GM19463 (cell line): ENCODE results near the gene SARM1.

ENCODE experiments used
- ATAC-seq: cut with Tn5 transposase; IDR thresholded peaks from one replicate; pipeline ENCODE4 v1.9.1; 2021; ENCODE audit warnings: mild to moderate bottlenecking, moderate library complexity; ENCODE audit not compliant: unreplicated experiment

Gene SARM1

DNA sequence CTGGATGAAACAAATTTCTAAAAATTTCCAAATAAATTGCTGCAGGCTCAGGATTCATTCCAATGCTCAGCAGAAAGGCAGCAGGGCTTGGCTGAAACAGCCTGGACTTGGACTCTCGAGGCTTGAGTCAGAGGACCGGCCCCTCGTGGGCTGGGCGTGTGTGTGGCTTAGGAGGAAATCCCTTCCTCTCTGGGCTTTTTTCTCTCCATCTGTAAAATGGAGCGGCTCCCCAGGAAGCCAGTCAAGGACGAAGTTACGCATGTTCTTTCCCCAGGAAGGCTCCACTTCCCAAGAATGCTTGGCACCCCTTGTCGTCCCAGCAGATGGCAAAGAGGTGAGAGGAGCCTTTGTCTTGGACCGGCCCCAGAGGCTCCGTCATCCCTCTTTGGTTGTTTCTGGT, 21.0 kb downstream of the SARM1 start:
- no peak for ATAC-seq

DNA sequence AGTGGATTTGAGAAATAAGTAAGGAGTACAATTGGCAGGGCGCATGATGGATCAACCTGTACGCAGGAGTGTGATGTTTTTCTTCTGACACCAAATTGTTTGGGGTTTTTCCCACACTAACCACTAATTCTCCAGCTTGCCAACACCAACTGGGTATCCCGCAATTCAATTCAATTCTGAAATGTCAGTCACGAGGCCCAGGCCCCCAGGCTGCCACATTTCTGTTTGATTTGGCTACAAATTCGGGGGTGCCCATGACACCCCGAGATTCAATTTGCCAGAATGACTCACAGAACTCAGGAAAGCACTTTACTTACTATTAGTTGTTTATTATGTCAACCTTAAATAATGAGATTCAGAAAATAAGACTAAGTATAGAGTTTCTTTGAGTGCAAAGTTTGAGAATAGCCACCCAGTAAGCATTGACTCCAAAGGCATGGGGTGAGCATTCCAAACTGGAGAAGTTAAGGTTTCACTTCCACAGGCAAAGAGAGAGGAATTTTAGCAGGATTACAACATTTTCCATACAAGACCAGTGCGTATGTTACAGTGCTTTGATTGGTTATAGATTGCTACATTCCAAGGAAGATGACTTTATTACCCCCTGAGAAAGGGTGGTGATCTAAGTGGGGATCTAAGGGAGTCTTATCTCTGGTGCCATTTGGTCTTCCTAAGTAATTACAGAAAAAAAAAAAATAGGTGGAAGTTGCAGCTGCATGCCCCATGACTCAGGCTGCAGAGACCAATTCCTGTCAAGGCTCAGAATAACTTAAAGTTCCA, 23.0 kb downstream of the SARM1 start:
- no peak for ATAC-seq

DNA sequence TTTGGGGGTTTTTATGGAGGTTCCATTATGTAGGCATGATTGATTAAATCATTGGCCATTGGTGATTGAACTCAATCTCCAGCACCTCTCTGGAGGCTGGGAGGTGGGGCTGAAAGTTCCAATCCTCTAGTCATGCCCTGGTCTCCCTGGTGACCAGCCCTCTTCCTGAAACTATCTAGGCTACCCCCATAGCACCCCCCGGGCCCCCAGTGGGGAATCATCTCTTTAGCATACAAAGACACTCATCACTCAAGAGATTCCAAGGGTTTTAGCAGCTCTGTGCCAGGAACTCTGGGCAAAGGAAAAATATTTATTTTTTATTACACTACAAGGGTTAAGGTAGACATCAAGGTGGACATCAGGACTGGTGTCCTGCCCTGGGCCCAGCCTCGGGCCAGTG, 23.9 kb downstream of the SARM1 start:
- ATAC-seq = no peak

DNA sequence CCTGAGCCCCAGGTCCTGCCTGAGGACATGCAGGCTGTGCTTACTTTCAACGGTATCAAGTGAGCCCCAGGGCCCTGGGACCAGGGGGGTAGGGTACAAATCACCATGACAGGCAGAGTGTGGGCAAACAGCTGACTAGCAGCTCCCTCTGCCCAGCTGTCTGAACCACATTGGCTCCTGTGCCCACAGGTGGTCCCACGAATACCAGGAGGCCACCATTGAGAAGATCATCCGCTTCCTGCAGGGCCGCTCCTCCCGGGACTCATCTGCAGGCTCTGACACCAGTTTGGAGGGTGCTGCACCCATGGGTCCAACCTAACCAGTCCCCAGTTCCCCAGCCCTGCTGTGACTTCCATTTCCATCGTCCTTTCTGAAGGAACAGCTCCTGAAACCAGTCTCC, 24.5 kb downstream of the SARM1 start:
- ATAC-seq = no peak

DNA sequence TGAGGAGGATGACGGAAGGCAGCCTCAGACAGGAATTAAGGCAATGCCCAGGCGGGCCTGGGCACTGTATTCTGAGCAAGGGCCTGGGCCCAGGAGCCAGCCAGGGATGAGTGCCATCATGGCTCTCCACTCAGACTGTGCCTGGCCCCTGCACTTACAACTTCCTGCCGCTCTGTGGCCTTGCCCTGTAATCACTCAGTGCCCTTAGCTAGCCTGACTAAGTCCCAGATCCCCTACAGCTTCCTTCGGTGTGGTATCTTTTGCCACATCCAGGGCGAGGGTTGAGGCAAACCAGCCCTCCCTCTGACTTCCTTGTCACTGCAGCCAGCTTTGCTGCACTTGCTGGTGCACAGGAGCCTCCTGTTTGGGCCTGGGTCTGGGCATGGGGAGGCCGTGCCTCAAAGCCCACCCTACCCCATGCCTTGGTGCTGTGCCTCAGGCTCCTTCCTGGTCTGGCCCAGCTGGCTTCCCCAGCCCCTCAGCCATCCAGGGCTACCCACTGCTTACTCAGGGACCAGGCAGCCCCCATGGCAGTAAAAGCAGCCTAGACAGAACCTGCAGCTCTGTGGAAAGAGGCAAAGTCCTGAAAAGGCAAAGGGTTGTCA, 25.2 kb downstream of the SARM1 start:
- ATAC-seq = no peak

DNA sequence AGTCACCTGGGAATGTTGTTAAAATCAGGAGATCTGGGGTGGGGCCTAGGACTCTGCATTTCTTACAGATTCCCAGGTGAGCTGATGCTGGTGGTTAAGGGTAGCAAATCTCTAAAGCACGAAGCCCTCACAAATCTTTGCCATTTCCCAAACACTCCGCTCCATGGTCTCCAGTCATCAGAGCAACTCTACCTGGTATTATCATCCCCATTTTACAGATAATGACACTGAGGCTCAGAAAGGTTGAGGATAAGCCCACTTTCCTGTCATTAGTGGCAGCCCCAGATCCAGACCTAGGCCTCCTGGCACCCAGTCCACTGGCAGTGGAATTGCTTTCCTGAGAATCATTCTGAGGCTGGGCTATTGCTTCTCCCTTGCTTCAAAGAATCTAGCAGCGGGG, 25.8 kb downstream of the SARM1 start:
- no peak for ATAC-seq

DNA sequence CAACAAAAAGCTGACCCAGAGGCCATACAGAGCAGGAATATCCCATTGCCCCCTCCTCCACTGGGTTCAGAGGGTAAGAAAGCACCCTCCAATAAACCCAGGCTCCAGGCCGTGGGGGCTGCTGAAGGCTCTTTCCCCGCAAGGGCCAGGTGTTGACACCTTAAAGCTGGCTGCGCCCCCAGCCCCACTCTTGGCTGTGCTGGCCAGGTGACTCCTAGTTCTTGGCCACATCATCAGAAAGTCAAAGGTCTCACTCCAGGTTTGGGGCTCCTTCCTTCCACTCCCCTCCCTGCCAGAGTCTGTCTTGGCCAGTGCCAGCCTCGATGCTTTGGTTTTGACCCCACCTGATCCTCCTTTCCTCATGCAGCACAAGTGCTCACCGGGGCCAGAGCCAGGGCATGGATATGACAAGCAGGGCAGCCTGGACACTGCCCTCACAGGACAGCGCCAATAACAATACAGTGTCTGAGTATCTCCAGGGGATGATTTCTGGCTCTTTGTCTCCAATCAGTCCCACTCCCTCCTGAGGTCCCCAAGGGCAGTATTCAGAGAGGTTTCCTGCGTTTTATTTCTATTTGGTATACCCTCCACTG, 26.3 kb downstream of the SARM1 start:
- ATAC-seq = no peak

DNA sequence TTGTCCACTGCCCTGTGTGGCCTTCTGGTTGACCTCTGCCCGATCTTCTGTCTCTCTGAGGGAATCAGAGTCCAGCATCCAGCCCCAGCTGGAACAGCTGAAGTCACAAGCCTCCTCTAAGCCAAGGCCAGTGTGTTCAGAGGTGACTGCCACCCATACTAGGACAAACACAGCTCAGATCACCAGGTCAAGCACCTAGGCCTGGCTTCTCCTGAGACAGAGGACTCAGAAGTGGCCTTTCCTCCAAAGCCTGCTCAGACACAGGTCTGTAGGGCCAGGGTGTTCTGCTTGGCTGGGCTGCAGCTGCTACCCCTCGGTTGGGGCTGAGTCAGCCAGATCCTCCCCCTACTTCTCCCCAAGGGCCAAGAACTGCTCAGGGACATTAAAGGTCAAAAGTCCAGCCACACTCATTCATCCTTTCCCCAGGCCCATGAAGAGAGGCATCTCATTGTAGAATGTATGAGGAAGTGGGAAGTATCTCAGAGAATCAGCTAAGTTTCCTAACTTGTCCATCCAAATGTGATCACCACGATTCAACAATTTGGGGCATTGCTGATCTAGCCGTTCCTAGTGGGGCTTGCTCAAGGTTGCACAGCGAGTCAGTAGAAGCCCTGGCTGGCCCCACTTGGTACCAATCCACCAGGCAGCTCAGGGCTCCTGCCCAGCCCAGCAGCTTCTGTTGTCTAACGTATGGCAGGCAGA, 26.9 kb downstream of the SARM1 start:
- ATAC-seq = peak; percentile 72

DNA sequence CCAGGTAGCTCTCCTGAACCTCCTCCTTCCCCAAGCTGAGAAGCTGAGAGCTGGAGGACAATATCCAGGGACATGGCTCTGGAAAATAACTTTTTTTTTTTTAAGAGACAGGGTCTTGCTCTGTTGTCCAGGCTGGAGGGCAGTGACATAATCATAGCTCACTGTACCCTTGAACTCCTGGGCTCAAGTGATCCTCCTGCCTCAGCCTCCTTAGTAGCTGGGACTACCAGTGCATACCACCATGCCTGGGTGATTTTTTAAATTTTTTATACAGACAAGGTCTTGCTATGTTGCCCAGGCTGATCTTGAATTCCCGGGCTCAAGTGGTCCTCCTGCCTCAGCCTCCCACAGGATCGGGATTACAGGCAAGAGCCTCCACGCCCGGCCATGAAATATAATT, 28.3 kb downstream of the SARM1 start:
- no peak for ATAC-seq

DNA sequence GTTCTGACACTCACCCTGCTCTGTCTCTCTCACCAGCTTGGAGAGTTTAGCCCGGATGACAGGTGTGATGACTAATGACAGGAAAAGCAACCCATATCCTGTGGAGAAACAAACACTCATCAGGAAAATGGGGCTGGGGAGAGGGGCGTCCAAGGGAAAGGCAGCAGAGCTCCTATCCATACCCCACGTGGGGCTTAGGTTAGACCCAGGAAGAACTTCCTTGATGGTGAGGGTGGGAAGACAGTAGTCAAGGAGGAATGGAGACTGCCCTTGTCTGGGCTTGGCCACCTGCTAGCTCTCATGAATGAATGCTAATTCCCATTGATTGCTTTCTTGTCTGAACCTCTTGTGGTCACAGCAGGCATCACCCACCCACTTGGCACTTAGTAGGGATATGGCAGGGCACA, 30.7 kb downstream of the SARM1 start:
- ATAC-seq = no peak

DNA sequence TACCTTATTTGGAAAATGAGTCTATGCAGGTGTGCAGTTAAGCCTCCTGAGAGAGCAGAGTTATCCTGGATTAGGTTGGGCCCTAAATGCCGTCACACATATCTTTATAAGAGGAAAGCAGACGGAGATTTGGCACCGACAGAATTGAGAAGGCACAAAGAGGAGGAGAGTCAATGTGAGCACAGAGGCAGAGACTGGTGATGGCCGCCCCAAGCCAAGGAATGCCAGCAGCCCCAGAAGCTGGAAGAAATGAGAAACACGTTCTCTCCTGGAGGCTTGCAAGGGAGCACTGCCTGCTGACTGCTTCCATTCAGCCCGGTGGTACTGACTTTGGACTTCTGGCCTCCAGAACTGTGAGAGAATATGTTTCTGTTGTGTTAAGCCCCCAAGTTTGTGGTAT, 31.4 kb downstream of the SARM1 start:
- no peak for ATAC-seq

DNA sequence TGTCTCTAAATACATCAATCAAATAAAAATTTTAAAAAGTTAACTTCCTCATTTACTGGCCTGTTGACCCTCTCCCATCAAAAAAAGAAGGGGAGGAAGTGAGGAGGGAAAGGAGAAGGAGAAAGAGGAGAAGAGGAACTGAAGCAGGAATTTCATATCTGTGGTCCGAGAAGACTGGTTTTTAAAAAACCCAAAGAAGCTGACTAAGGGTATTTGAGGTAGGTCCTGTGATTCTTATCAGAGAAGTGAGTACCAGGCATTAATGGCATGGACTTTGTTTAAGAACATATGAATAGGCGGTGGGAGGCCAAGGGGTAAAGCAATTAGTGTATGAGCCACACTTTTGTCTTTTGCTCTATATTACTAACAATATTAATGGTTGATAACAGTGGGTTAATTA, 32.5 kb downstream of the SARM1 start:
- no peak for ATAC-seq

DNA sequence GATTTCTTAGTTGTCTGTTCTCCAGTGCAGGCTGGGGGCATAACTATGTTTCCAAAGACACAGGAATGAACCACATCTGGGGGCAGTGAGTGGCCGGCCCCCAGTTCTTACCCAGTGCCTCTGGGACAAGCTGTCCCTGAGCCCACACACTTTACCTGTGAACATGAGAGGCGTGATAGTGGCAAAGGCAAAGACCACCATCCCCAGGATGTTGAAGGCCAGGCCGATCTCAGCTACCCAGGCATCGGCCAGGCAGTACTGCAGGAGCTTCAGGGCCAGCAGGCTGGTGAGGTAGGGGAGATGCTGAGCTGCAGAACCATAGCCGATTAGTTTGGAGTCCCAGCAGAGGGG, 32.9 kb downstream of the SARM1 start:
- ATAC-seq = no peak

DNA sequence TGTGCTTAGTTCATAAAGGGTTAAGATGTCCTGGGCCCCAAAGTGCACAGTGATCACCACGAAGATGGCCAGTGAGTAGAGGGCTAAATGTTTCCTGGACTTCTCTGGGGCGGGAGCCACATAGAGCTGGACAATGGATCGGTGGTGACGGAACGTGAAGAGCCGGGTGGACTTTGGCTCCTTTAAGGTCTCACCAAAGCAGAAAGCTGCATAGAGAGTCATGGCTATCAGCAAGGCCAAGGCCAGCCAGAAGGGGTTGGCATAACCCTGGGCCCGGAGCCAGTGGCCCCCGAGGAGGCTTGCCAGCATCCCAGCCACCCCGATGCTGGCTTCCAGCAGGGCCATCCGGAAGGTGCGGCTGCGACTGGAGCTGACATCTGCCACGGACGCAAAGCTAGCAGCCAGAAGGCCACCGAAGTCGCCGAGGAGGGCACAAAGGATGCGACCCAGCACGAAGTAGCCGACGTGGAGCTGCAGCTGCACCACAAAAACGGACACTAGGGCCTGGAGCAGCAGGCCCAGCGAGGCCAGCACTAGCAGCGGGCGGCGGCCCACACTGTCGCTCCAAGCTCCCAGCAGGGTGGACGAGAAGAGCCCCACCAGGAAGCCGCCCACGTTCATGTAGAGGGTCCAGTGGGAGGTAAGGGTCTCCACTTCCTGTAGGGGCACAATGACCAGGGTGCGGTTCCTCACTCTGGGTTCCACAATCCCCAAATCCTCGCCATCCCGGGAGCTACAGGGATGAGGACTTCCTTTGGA, 33.5 kb downstream of the SARM1 start:
- ATAC-seq = no peak

DNA sequence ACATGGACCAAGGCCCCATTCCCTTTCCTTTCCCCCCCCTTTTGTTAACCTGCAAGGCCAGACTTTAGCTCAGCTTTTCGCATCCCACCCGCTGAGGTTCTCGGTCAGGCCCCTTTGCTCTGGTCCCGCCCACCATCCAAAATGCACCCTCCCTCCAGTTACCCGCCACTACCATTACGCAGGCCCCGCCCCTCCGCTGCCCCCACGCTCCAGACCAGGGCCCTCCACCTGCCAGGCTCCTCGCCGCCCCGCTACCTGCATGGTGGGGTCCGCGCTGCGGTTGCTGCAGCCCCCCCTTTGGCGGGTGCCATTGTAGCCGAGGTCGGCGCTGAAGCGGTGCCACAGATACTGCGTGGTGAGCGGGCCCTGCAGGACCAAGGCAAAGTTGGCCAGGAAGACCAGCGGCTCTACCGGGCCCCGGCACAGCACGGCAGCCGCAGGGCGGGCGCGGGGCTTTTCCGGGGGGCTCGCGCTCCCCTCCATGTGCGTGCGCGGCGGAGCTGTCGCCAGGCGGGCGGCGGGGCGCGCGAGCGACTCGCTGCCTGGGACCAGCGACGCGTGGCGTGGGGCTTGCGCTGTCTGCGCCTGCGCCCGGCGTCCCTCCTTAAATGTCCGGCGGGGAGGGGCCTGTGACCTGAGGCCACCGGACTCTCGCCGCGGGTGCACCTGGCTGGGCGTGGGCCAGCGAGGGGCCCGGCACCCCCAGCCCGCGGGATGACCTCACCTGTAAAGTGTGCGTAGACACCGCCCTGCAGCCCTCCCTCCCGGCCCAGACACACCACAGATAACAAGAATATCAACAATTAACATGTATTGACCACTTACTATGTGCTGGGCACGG, 34.4 kb downstream of the SARM1 start, which contains the start of gene SLC46A1:
TSS of gene SLC46A1 (minus strand) at position 581 of the 841 bp plus-strand sequence. CDS start at position 483, 98 bp downstream.
- ATAC-seq = peak; percentile 77

DNA sequence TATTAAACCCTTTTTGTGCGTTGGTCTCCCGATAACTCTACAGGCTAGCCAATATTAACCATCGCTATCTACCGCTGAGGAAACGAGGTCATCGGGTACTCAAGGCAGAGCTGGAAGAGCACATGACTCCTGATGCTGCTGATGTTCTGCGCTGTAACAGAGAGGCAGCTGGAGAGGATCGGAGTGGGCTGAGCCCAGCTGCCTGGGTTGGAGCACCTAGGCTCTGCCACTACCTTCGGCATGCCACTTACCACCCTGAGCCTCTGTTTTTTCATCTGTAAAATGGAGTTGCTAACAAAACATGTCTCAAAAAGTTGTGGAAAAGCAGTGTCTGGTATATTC, 35.0 kb downstream of the SARM1 start:
- ATAC-seq = no peak

DNA sequence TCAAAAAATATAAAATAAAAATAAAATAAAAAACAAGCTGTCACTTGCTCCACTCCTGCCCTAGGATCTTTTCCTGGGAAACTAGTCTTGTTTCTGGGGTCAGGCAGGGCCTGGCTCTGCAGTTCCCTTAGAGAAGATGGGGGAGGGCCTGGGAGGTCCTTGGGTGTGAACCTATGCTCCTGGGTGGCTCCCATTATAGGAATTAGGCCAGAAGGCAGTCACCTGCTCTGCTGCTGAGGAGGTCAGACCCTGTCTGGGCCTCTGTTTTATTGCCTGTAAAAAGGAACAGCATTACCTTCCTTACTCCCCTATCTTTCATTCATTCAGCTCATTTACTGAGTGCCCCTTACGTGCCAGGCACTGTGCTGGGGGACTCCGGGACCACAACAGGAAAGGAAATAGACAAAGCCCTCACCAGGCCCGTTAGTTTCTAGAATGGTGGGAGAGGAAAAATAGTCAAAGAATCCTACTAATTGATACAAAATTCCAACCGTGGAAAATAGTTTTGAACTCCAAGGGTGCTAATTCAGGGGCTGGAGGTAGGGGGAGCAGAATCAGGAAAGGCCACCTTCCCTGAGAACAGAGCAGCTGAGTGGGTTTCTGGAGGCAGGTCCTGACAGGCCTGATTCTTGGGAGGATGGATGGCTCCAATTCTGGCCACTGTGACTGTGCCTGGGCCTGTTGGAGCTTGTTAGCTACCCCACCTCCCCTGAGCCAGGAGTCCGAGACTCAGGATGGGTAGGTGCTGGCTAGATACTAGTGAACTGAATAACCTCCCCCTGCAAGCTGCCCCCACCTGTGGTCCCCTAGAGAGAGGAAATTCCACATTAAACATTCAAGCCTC, 35.9 kb downstream of the SARM1 start:
- ATAC-seq = no peak

DNA sequence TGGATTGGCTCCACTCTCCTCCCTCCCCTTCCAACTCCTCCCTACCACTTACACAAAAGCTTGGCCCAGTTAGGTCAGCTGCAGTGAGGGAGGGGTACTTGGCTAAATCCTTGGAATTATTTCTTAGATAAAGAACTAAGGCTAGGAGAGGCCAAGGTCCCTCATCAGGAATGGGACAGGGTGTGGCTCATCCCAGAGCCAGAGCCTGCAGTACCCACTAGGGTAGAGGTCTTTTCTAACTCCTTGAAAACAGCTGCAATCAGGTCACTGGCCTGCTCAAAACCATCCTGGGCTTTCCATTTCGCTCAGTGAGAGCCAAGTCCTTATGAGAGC, 36.4 kb downstream of the SARM1 start:
- ATAC-seq = no peak

DNA sequence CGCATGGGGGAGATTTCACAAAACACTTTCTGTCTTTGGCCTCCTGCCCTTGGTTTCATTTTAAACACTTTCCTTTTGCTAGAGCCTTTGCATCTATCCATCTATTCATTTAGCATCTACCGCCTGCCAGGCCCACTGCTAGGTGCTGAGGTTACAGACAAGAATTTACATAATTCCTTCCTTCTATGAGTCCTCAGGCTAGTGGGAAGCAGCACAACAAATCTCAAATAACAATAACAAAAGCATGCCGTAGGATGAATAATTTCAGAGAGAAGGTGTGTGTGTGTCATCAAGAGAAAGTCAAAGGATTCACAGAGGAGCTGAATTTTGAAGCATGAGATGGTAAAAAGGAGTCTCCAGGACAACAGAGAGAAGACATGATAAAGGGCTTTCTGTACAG, 40.6 kb downstream of the SARM1 start:
- no peak for ATAC-seq

DNA sequence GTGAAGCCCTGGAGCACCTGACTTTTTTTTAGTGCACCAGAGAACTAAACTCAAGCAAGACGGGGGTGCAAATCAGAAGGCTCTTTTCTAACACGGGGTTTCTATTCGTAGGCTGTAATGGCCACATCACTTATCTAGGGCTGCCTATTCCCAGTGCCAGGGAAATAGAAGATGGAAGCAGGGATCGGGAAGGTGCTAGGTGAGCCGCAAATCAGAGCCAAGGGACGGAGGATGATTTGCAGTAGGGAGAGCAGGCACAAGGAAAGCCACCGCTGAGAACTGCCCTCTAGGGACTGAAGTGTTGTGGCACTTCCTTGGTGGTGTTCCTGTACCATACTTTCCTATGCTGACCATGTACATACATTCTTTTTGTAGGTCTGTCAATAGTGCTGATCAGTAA, 42.3 kb downstream of the SARM1 start:
- no peak for ATAC-seq
